HS-5 (cell line): Measurements from ENCODE around the gene DNM2.
"Not testable (repeated sequence)": the region's sequence is repeated elsewhere in the genome, so short reads cannot be mapped to it uniquely, and the experiment has no call there.

Experiments used
- DNase-seq: peaks from one replicate; pipeline ENCODE4 v3.0.0-alpha.2; 2012; ENCODE audit warnings: low read depth

DNM2 gene

GRCh38 chr19:10752237-10752912, 34.5 kb downstream of the DNM2 start:
- no peak for DNase-seq

GRCh38 chr19:10752913-10753704, 35.2 kb downstream of the DNM2 start:
- DNase-seq: no peak

GRCh38 chr19:10756371-10756770, 38.5 kb downstream of the DNM2 start:
- DNase-seq: no peak

- no peak for DNase-seq
Observed at GRCh38 chr19:10756791-10757190, 38.9 kb downstream of the DNM2 start.

GRCh38 chr19:10758050-10758449, 40.2 kb downstream of the DNM2 start:
- DNase-seq: not testable (repeated sequence)

- no peak for DNase-seq
Observed at GRCh38 chr19:10758978-10759377, 41.1 kb downstream of the DNM2 start.

GRCh38 chr19:10760273-10760944, 42.5 kb downstream of the DNM2 start:
- DNase-seq: no peak

- DNase-seq: no peak
Observed at GRCh38 chr19:10761443-10762250, 43.8 kb downstream of the DNM2 start.

GRCh38 chr19:10762656-10763055, 44.8 kb downstream of the DNM2 start:
- DNase-seq: no peak

GRCh38 chr19:10763411-10763810, 45.5 kb downstream of the DNM2 start:
- DNase-seq: no peak

GRCh38 chr19:10763828-10764339, 46.0 kb downstream of the DNM2 start:
- no peak for DNase-seq

GRCh38 chr19:10764340-10764894, 46.5 kb downstream of the DNM2 start:
- DNase-seq: no peak

- no peak for DNase-seq
Observed at GRCh38 chr19:10766049-10766623, 48.3 kb downstream of the DNM2 start.

GRCh38 chr19:10766671-10767201, 48.9 kb downstream of the DNM2 start:
- DNase-seq: no peak

- DNase-seq: no peak
Observed at GRCh38 chr19:10767726-10768125, 49.8 kb downstream of the DNM2 start.

GRCh38 chr19:10768369-10768768, 50.5 kb downstream of the DNM2 start:
- DNase-seq: no peak

GRCh38 chr19:10768936-10769335, 51.1 kb downstream of the DNM2 start:
- DNase-seq: no peak

- DNase-seq: peak; percentile 53
Observed at GRCh38 chr19:10769533-10770491, 51.9 kb downstream of the DNM2 start.

GRCh38 chr19:10773969-10774368, 56.1 kb downstream of the DNM2 start:
- no peak for DNase-seq

- no peak for DNase-seq
Observed at GRCh38 chr19:10774893-10775292, 57.0 kb downstream of the DNM2 start.
